ENCODE results near the gene GRIK2. TPM values are rescaled to one million over a fixed set of nuclear protein-coding genes. Genes with fewer than 3 reads are reported as not detected.

The GRIK2 gene
- total RNA-seq, 5 donors from 2014 or later (not counting 1 experiment from before 2014, with no cell fraction given): 0.15 to 0.19 TPM; not detected in 3

GRCh38 chr6:101585501-101585900 is 192.0 kb downstream of the GRIK2 start:
- DNase-seq: no peak
- CTCF ChIA-PET: no interaction called here
- H3K27me3 Mint-ChIP-seq: no peaks in the 10 kb centered on the region

GRCh38 chr6:101588343-101588742 is 194.8 kb downstream of the GRIK2 start:
- WGBS (ENCODE audit: insufficient coverage): no CpG with 5 or more reads among the region's 3 CpGs
- no peaks in the 10 kb centered on the region for H3K9me3 ChIP-seq
- Mint-ChIP-seq H3K27me3 (no peaks in the 10 kb centered on the region), H3K9me3 (peaks cover 0 to 6% (median 3%) of the 10 kb centered on the region in 3 donors), H3K36me3 (no peaks in the 10 kb centered on the region), H3K4me3 (no peak overlapping the region), H3K27ac (no peak overlapping the region), H3K4me1 (no peaks in the 10 kb centered on the region)
- DNase-seq: no peak
- no peaks in the 10 kb centered on the region for H3K27me3 ChIP-seq (replicated peaks in 1 of 2; ENCODE audit: control insufficient read depth in 2 of 2, extremely low read depth in 1 of 2, insufficient read depth in 2 of 2, low read length in 1 of 2)
- POLR2A ChIA-PET: no interaction called here
- CTCF ChIA-PET: no interaction called here
- H3K36me3 ChIP-seq (ENCODE audit: control insufficient read depth in 2 of 2, extremely low read depth in 1 of 2, insufficient read depth in 1 of 2, low read length in 1 of 2): no peaks in the 10 kb centered on the region
- ATAC-seq (replicated peaks in 1 of 4): no peak
- no peak overlapping the region for H3K27ac ChIP-seq (ENCODE audit: low read length)
- H3K4me1 ChIP-seq (ENCODE audit: control insufficient read depth in 1 of 2, extremely low read depth in 1 of 2, insufficient read depth in 2 of 2, low read length in 2 of 2): no peaks in the 10 kb centered on the region
- no peak overlapping the region for H3K4me3 ChIP-seq (ENCODE audit: control insufficient read depth in 1 of 2, extremely low read depth in 1 of 2, low read length in 1 of 2)

More at GRCh38 chr6:101585501-101585900, 192.0 kb downstream of the GRIK2 start:
- no peaks in the 10 kb centered on the region for H3K4me1 ChIP-seq (ENCODE audit: control insufficient read depth in 1 of 2, extremely low read depth in 1 of 2, insufficient read depth in 2 of 2, low read length in 2 of 2)
- no peak overlapping the region for H3K27ac ChIP-seq (ENCODE audit: low read length)
- H3K36me3 Mint-ChIP-seq: no peaks in the 10 kb centered on the region
- H3K4me3 ChIP-seq (ENCODE audit: control insufficient read depth in 1 of 2, extremely low read depth in 1 of 2, low read length in 1 of 2): no peak overlapping the region
- H3K27me3 ChIP-seq (replicated peaks in 1 of 2; ENCODE audit: control insufficient read depth in 2 of 2, extremely low read depth in 1 of 2, insufficient read depth in 2 of 2, low read length in 1 of 2): no peaks in the 10 kb centered on the region
- no peak overlapping the region for H3K27ac Mint-ChIP-seq
- no peaks in the 10 kb centered on the region for H3K4me1 Mint-ChIP-seq
- POLR2A ChIA-PET: no interaction called here
- no peaks in the 10 kb centered on the region for H3K36me3 ChIP-seq (ENCODE audit: control insufficient read depth in 2 of 2, extremely low read depth in 1 of 2, insufficient read depth in 1 of 2, low read length in 1 of 2)
- H3K9me3 Mint-ChIP-seq: peaks cover 6 to 11% (median 7%) of the 10 kb centered on the region in 3 donors
- H3K9me3 ChIP-seq: no peaks in the 10 kb centered on the region
- no peak for ATAC-seq (replicated peaks in 1 of 4)
- H3K4me3 Mint-ChIP-seq: no peak overlapping the region

- Histone ChIP-seq H3K27me3 (replicated peaks in 1 of 2; ENCODE audit: control insufficient read depth in 2 of 2, extremely low read depth in 1 of 2, insufficient read depth in 2 of 2, low read length in 1 of 2) (no peaks in the 10 kb centered on the region), H3K4me3 (ENCODE audit: control insufficient read depth in 1 of 2, extremely low read depth in 1 of 2, low read length in 1 of 2) (no peak overlapping the region), H3K36me3 (ENCODE audit: control insufficient read depth in 2 of 2, extremely low read depth in 1 of 2, insufficient read depth in 1 of 2, low read length in 1 of 2) (no peaks in the 10 kb centered on the region), H3K4me1 (ENCODE audit: control insufficient read depth in 1 of 2, extremely low read depth in 1 of 2, insufficient read depth in 2 of 2, low read length in 2 of 2) (no peaks in the 10 kb centered on the region), H3K9me3 (no peaks in the 10 kb centered on the region), H3K27ac (ENCODE audit: low read length) (no peak overlapping the region)
- Mint-ChIP-seq H3K9me3 (peaks cover 3 to 7% (median 3%) of the 10 kb centered on the region in 3 donors), H3K4me3 (no peak overlapping the region), H3K27ac (no peak overlapping the region), H3K4me1 (no peaks in the 10 kb centered on the region), H3K36me3 (no peaks in the 10 kb centered on the region), H3K27me3 (no peaks in the 10 kb centered on the region)
- no peak for DNase-seq
- ChIA-PET CTCF (no interaction called here), POLR2A (no interaction called here)
- ATAC-seq (replicated peaks in 1 of 4): no peak
These were observed 201.8 kb downstream of the GRIK2 start for GRCh38 chr6:101595276-101595675.

- H3K27ac ChIP-seq (ENCODE audit: low read length): no peak overlapping the region
- H3K4me3 ChIP-seq (ENCODE audit: control insufficient read depth in 1 of 2, extremely low read depth in 1 of 2, low read length in 1 of 2): no peak overlapping the region
- peaks cover 11 to 15% (median 14%) of the 10 kb centered on the region in 3 donors for H3K9me3 Mint-ChIP-seq
- H3K4me3 Mint-ChIP-seq: no peak overlapping the region
- POLR2A ChIA-PET: no interaction called here
- WGBS (ENCODE audit: insufficient coverage): 95% methylated on average over 2 of the region's 4 CpGs
- H3K27me3 Mint-ChIP-seq: no peaks in the 10 kb centered on the region
- H3K9me3 ChIP-seq: no peaks in the 10 kb centered on the region
- H3K36me3 Mint-ChIP-seq: no peaks in the 10 kb centered on the region
- H3K4me1 Mint-ChIP-seq: no peaks in the 10 kb centered on the region
- no peak for ATAC-seq (replicated peaks in 1 of 4)
- no peaks in the 10 kb centered on the region for H3K36me3 ChIP-seq (ENCODE audit: control insufficient read depth in 2 of 2, extremely low read depth in 1 of 2, insufficient read depth in 1 of 2, low read length in 1 of 2)
- no peak for DNase-seq
- H3K27ac Mint-ChIP-seq: no peak overlapping the region
- no peaks in the 10 kb centered on the region for H3K27me3 ChIP-seq (replicated peaks in 1 of 2; ENCODE audit: control insufficient read depth in 2 of 2, extremely low read depth in 1 of 2, insufficient read depth in 2 of 2, low read length in 1 of 2)
- H3K4me1 ChIP-seq (ENCODE audit: control insufficient read depth in 1 of 2, extremely low read depth in 1 of 2, insufficient read depth in 2 of 2, low read length in 2 of 2): no peaks in the 10 kb centered on the region
- CTCF ChIA-PET: no interaction called here
These were observed 204.2 kb downstream of the GRIK2 start for GRCh38 chr6:101597693-101598092.

GRCh38 chr6:101605426-101605825 is 211.9 kb downstream of the GRIK2 start:
- Histone ChIP-seq H3K36me3 (ENCODE audit: control insufficient read depth in 2 of 2, extremely low read depth in 1 of 2, insufficient read depth in 1 of 2, low read length in 1 of 2) (no peaks in the 10 kb centered on the region), H3K27me3 (replicated peaks in 1 of 2; ENCODE audit: control insufficient read depth in 2 of 2, extremely low read depth in 1 of 2, insufficient read depth in 2 of 2, low read length in 1 of 2) (no peaks in the 10 kb centered on the region), H3K4me3 (ENCODE audit: control insufficient read depth in 1 of 2, extremely low read depth in 1 of 2, low read length in 1 of 2) (no peak overlapping the region), H3K4me1 (ENCODE audit: control insufficient read depth in 1 of 2, extremely low read depth in 1 of 2, insufficient read depth in 2 of 2, low read length in 2 of 2) (no peaks in the 10 kb centered on the region), H3K27ac (ENCODE audit: low read length) (no peak overlapping the region), H3K9me3 (no peaks in the 10 kb centered on the region)
- H3K27me3 Mint-ChIP-seq: no peaks in the 10 kb centered on the region
- H3K4me3 Mint-ChIP-seq: no peak overlapping the region
- ChIA-PET CTCF (no interaction called here), POLR2A (no interaction called here)
- H3K4me1 Mint-ChIP-seq: no peaks in the 10 kb centered on the region
- WGBS (ENCODE audit: insufficient coverage): no CpG with 5 or more reads among the region's 5 CpGs
- ATAC-seq (replicated peaks in 1 of 4) (no peak), DNase-seq (no peak)
- no peak overlapping the region for H3K27ac Mint-ChIP-seq
- peaks cover 10 to 12% (median 11%) of the 10 kb centered on the region in 3 donors for H3K9me3 Mint-ChIP-seq
- H3K36me3 Mint-ChIP-seq: no peaks in the 10 kb centered on the region

- ChIA-PET CTCF (no interaction called here), POLR2A (no interaction called here)
- ATAC-seq (replicated peaks in 1 of 4) (no peak), DNase-seq (no peak)
- H3K4me3 ChIP-seq (ENCODE audit: control insufficient read depth in 1 of 2, extremely low read depth in 1 of 2, low read length in 1 of 2): no peak overlapping the region
- Mint-ChIP-seq H3K4me3 (no peak overlapping the region), H3K4me1 (no peaks in the 10 kb centered on the region), H3K36me3 (no peaks in the 10 kb centered on the region), H3K9me3 (peaks cover 6 to 11% (median 8%) of the 10 kb centered on the region in 3 donors), H3K27me3 (no peaks in the 10 kb centered on the region), H3K27ac (no peak overlapping the region)
- H3K36me3 ChIP-seq (ENCODE audit: control insufficient read depth in 2 of 2, extremely low read depth in 1 of 2, insufficient read depth in 1 of 2, low read length in 1 of 2): no peaks in the 10 kb centered on the region
- H3K4me1 ChIP-seq (ENCODE audit: control insufficient read depth in 1 of 2, extremely low read depth in 1 of 2, insufficient read depth in 2 of 2, low read length in 2 of 2): no peaks in the 10 kb centered on the region
- H3K27ac ChIP-seq (ENCODE audit: low read length): no peak overlapping the region
- no peaks in the 10 kb centered on the region for H3K9me3 ChIP-seq
- H3K27me3 ChIP-seq (replicated peaks in 1 of 2; ENCODE audit: control insufficient read depth in 2 of 2, extremely low read depth in 1 of 2, insufficient read depth in 2 of 2, low read length in 1 of 2): no peaks in the 10 kb centered on the region
These were observed 212.4 kb downstream of the GRIK2 start for GRCh38 chr6:101605874-101606273.

GRCh38 chr6:101607111-101607690 is 213.7 kb downstream of the GRIK2 start:
- Histone ChIP-seq H3K27ac (ENCODE audit: low read length) (no peak overlapping the region), H3K9me3 (no peaks in the 10 kb centered on the region), H3K4me1 (ENCODE audit: control insufficient read depth in 1 of 2, extremely low read depth in 1 of 2, insufficient read depth in 2 of 2, low read length in 2 of 2) (no peaks in the 10 kb centered on the region), H3K27me3 (replicated peaks in 1 of 2; ENCODE audit: control insufficient read depth in 2 of 2, extremely low read depth in 1 of 2, insufficient read depth in 2 of 2, low read length in 1 of 2) (no peaks in the 10 kb centered on the region), H3K4me3 (ENCODE audit: control insufficient read depth in 1 of 2, extremely low read depth in 1 of 2, low read length in 1 of 2) (no peak overlapping the region), H3K36me3 (ENCODE audit: control insufficient read depth in 2 of 2, extremely low read depth in 1 of 2, insufficient read depth in 1 of 2, low read length in 1 of 2) (no peaks in the 10 kb centered on the region)
- H3K4me1 Mint-ChIP-seq: no peaks in the 10 kb centered on the region
- H3K9me3 Mint-ChIP-seq: peaks cover 0 to 4% (median 2%) of the 10 kb centered on the region in 3 donors
- ChIA-PET CTCF (no interaction called here), POLR2A (no interaction called here)
- no peak overlapping the region for H3K27ac Mint-ChIP-seq
- no peaks in the 10 kb centered on the region for H3K36me3 Mint-ChIP-seq
- WGBS (ENCODE audit: insufficient coverage): 60% methylated on average over 1 of the region's 4 CpGs
- DNase-seq: no peak
- no peaks in the 10 kb centered on the region for H3K27me3 Mint-ChIP-seq
- no peak overlapping the region for H3K4me3 Mint-ChIP-seq
- ATAC-seq (replicated peaks in 1 of 4): no peak
